Vagina (tissue), 2 donors: ENCODE measurements around the gene SLC12A1.

Experiments
- POLR2A ChIP-seq, 2 donors: fragments of 450-650 bp; IDR thresholded peaks; one replicate each; pipeline ENCODE4 v1.6.1; 2017; ENCODE audit warnings: antibody characterized with exemption in 2 of 2, mild to moderate bottlenecking in 2 of 2, moderate library complexity in 2 of 2
- POLR2AphosphoS5 ChIP-seq, 2 donors: sonication (generic); formaldehyde crosslinking; IDR thresholded peaks; one replicate each; pipeline ENCODE4 v1.9.0; 2017; ENCODE audit warnings: antibody characterized with exemption in 2 of 2, mild to moderate bottlenecking in 2 of 2, low read depth in 1 of 2; ENCODE audit not compliant: insufficient read depth in 1 of 2
- TF ChIP-seq, protein P1 (sequence below), 3 experiments: fragments of 450-650 bp in 2 of 3; fragments of 200-600 bp in 1 of 3; sonication (generic) in 1 of 3; IDR thresholded peaks; one replicate each; pipeline ENCODE4 v1.5.1; 2017 to 2019; ENCODE audit warnings: antibody characterized with exemption in 3 of 3, mild to moderate bottlenecking in 2 of 3, moderate library complexity in 2 of 3

DNA sequence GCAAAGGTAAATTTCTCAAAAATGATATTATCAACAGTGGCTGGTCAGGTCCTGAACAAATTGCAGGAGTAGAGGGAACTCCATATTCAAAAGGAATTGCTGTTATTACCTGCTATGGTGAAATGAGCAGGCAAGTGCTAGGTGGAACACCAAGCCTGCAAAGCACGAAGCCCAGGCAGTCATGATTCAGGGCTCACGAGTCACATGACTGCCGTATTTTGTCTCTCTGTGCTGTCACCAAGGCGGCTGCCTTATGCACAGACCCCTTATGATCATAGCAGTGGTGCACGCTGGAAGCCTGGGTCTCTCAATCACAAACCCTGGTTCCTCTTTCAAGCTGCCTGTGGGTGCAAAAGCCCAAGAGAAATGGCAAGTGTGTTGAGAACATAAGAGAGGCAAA, 24.4 kb downstream of the SLC12A1 start:
- TF ChIP-seq, protein P1, sequence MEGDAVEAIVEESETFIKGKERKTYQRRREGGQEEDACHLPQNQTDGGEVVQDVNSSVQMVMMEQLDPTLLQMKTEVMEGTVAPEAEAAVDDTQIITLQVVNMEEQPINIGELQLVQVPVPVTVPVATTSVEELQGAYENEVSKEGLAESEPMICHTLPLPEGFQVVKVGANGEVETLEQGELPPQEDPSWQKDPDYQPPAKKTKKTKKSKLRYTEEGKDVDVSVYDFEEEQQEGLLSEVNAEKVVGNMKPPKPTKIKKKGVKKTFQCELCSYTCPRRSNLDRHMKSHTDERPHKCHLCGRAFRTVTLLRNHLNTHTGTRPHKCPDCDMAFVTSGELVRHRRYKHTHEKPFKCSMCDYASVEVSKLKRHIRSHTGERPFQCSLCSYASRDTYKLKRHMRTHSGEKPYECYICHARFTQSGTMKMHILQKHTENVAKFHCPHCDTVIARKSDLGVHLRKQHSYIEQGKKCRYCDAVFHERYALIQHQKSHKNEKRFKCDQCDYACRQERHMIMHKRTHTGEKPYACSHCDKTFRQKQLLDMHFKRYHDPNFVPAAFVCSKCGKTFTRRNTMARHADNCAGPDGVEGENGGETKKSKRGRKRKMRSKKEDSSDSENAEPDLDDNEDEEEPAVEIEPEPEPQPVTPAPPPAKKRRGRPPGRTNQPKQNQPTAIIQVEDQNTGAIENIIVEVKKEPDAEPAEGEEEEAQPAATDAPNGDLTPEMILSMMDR (IDR thresholded peaks at IDR 0.05), result no peak
- TF ChIP-seq POLR2A (IDR thresholded peaks at IDR 0.05) (no peak), POLR2AphosphoS5 (IDR thresholded peaks at IDR 0.05; ENCODE audit: insufficient read depth in 1 of 2, low read depth in 1 of 2) (no peak)
